ENCODE data around the gene CCR9.

Gene CCR9

GRCh38 chr3:45927881-45928280 lies 41.5 kb downstream of the CCR9 start:
- no peaks in the 10 kb centered on the region for H3F3A ChIP-seq (ENCODE audit: insufficient read depth)
- H2AFZ ChIP-seq (ENCODE audit: low read depth, low read length, severe bottlenecking), result no peak overlapping the region
- no peak overlapping the region for H3K4me3 ChIP-seq (ENCODE audit: insufficient read depth, low read length, poor library complexity, severe bottlenecking)
- no peak overlapping the region for H3K4me2 ChIP-seq (ENCODE audit: low read depth, low read length, poor library complexity, severe bottlenecking)
- H3K9me3 ChIP-seq (ENCODE audit: insufficient read depth, low read length), result no peaks in the 10 kb centered on the region
- no peaks in the 10 kb centered on the region for H4K20me1 ChIP-seq (ENCODE audit: low read depth, low read length)
- H3K9me2 ChIP-seq (replicated peaks; ENCODE audit: insufficient read depth, low read length), result no peaks in the 10 kb centered on the region
- H3K27me3 ChIP-seq (ENCODE audit: low read length), result no peaks in the 10 kb centered on the region
- H3K79me2 ChIP-seq (ENCODE audit: insufficient read depth, low read length), result no peaks in the 10 kb centered on the region
- H3K9ac ChIP-seq (ENCODE audit: low read length), result no peak overlapping the region
- TF ChIP-seq EZH2phosphoT487 (conservative IDR thresholded peaks at IDR 0.05; ENCODE audit: low read length) (no peak), CTCF (IDR thresholded peaks at IDR 0.05; ENCODE audit: insufficient read depth, low read length, poor library complexity, severe bottlenecking) (no peak)
- no peaks in the 10 kb centered on the region for H3K36me3 ChIP-seq (ENCODE audit: low read length)
- no peak overlapping the region for H3K27ac ChIP-seq (ENCODE audit: low read depth, low read length)

- Histone ChIP-seq H4K20me1 (ENCODE audit: low read depth, low read length) (no peaks in the 10 kb centered on the region), H3F3A (ENCODE audit: insufficient read depth) (no peaks in the 10 kb centered on the region), H3K27ac (ENCODE audit: low read depth, low read length) (no peak overlapping the region), H3K9me3 (ENCODE audit: insufficient read depth, low read length) (no peaks in the 10 kb centered on the region), H2AFZ (ENCODE audit: low read depth, low read length, severe bottlenecking) (no peak overlapping the region), H3K9me2 (replicated peaks; ENCODE audit: insufficient read depth, low read length) (no peaks in the 10 kb centered on the region), H3K9ac (ENCODE audit: low read length) (no peak overlapping the region), H3K79me2 (ENCODE audit: insufficient read depth, low read length) (no peaks in the 10 kb centered on the region), H3K4me3 (ENCODE audit: insufficient read depth, low read length, poor library complexity, severe bottlenecking) (no peak overlapping the region), H3K4me2 (ENCODE audit: low read depth, low read length, poor library complexity, severe bottlenecking) (no peak overlapping the region), H3K27me3 (ENCODE audit: low read length) (no peaks in the 10 kb centered on the region), H3K36me3 (ENCODE audit: low read length) (no peaks in the 10 kb centered on the region)
- peak; percentile 65 for TF ChIP-seq CTCF (IDR thresholded peaks at IDR 0.05; ENCODE audit: insufficient read depth, low read length, poor library complexity, severe bottlenecking)
- no peak for TF ChIP-seq EZH2phosphoT487 (conservative IDR thresholded peaks at IDR 0.05; ENCODE audit: low read length)
These were observed 42.8 kb downstream of the CCR9 start for GRCh38 chr3:45929042-45929679.

- Histone ChIP-seq H3F3A (ENCODE audit: insufficient read depth) (no peaks in the 10 kb centered on the region), H4K20me1 (ENCODE audit: low read depth, low read length) (no peaks in the 10 kb centered on the region), H3K9ac (ENCODE audit: low read length) (no peak overlapping the region), H3K79me2 (ENCODE audit: insufficient read depth, low read length) (no peaks in the 10 kb centered on the region), H3K4me2 (ENCODE audit: low read depth, low read length, poor library complexity, severe bottlenecking) (no peak overlapping the region), H3K36me3 (ENCODE audit: low read length) (0 out of 2 replicates have a peak, but pooled peaks cover 5% of the 10 kb centered on the region), H3K9me3 (ENCODE audit: insufficient read depth, low read length) (no peaks in the 10 kb centered on the region), H3K27me3 (ENCODE audit: low read length) (no peaks in the 10 kb centered on the region), H3K9me2 (replicated peaks; ENCODE audit: insufficient read depth, low read length) (no peaks in the 10 kb centered on the region), H3K4me3 (ENCODE audit: insufficient read depth, low read length, poor library complexity, severe bottlenecking) (no peak overlapping the region), H3K27ac (ENCODE audit: low read depth, low read length) (no peak overlapping the region), H2AFZ (ENCODE audit: low read depth, low read length, severe bottlenecking) (no peak overlapping the region)
- TF ChIP-seq EZH2phosphoT487 (conservative IDR thresholded peaks at IDR 0.05; ENCODE audit: low read length), result no peak
- TF ChIP-seq CTCF (IDR thresholded peaks at IDR 0.05; ENCODE audit: insufficient read depth, low read length, poor library complexity, severe bottlenecking), result no peak
These were observed 45.2 kb downstream of the CCR9 start for GRCh38 chr3:45931496-45931895.
